Glomerular endothelial cell (primary cell): ENCODE results near the gene SUMO3. TPM values are rescaled to one million over a fixed set of nuclear protein-coding genes. Genes with fewer than 3 reads are reported as not detected.

Source experiments
- DNase-seq: peaks from one replicate; pipeline ENCODE4 v3.0.0-alpha.2; 2011; ENCODE audit warnings: low read depth, low spot score; ENCODE audit errors: extremely low read depth
- total RNA-seq: library from RNA; depleted of rRNA; stranded (reverse); fragments of >200 nt; gene quantifications from 2 replicates; pipeline ENCODE4 v1.2.3, GENCODE V29; 2015

SUMO3 gene
- total RNA-seq, 1 donor from 2014 or later: 79.2 TPM

GRCh38 chr21:44804762-44805161 is 13.1 kb downstream of the SUMO3 start:
- no peak for DNase-seq

GRCh38 chr21:44803651-44804050 is 14.2 kb downstream of the SUMO3 start:
- no peak for DNase-seq

DNA sequence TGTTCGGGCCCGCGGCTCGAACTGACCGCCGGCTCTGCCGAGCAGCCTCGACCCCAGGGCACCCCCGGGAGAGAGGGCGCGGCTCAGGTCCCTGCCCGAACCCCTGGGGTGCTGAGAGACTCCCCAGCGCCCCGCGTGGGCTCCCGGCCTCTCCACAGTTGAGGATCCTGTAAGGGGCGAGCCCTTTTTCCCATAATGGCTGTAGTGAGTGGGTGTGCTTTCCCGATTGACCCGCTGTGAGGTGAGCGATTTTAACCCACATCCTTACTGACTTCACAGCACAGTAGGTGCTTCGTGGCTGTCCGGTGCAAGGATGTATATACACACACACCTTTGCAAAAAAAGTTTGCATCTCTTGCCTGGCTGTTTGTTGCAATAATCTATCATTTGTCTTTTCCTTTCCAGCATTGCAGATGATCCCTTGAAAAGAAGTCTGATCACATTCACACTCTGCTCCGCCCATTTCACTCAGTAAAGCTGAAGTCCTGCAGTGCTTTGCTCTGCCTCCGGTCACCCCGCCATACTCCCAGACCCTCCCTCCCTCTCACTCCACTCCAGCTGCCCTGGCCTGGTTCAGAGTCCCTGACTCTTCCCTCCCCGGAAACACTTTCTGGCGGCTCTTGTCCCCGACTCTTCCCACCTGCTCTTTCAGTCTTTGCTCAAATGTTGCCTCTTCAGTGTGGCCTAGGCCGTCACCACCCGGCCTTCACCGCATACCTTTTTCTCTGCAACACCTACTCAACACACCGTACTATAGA is 15.3 kb downstream of the SUMO3 start:
- DNase-seq: no peak

- DNase-seq: no peak
These were observed 16.1 kb downstream of the SUMO3 start, which contains the start of gene UBE2G2 for GRCh38 chr21:44801468-44802395. Gene UBE2G2, minus strand, starts transcription at chr21:44801820. Its CDS starts 72 bp downstream, at chr21:44801748.

- DNase-seq: no peak
These were observed 16.8 kb downstream of the SUMO3 start for GRCh38 chr21:44800971-44801467.

- no peak for DNase-seq
These were observed 17.8 kb downstream of the SUMO3 start for GRCh38 chr21:44800103-44800502.

- DNase-seq: no peak
These were observed 18.2 kb downstream of the SUMO3 start for GRCh38 chr21:44799646-44800045.

DNA sequence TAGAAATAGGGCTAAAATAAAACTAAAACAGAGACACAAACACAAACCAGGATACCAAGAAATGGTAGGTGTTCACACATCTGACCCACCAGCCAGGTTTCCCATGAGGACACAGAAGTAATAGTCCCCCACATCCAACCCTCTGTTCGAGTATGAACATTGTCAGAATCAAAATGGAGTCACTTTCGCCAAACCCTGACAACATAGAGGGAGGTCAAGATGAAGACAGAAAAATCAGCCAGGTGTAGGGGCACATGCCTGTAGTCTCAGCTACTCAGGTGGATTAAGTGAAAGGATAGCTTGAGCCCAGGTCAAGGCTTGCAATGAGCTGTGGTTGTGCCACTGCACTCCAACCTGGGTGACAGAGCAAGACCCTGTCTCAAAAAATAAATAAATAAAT is 20.1 kb downstream of the SUMO3 start:
- DNase-seq: no peak

- no peak for DNase-seq
These were observed 22.5 kb downstream of the SUMO3 start for GRCh38 chr21:44795342-44795741.

GRCh38 chr21:44793592-44794374 is 24.1 kb downstream of the SUMO3 start:
- no peak for DNase-seq

- no peak for DNase-seq
These were observed 24.9 kb downstream of the SUMO3 start for GRCh38 chr21:44792702-44793591.

DNA sequence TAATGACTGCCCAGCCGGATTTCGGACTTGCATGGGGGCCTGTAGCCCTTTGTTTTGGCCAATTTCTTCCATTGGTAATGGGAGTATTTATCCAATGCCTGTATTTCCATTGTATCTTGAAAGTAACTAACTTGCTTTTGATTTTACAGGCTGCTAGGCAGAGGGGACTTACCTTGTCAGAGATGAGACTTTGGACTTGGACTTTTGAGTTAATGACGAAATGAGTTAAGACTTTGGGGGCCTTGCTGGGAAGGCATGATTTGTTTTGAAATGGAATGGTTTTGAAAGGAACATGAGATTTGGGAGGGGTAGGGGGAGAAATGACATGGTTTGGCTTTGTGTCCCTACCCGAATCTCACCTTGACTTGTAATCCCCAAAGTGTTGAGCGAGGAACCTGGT is 25.9 kb downstream of the SUMO3 start:
- no peak for DNase-seq

- DNase-seq: no peak
These were observed 26.6 kb downstream of the SUMO3 start for GRCh38 chr21:44791246-44791645.

GRCh38 chr21:44790368-44790767 is 27.5 kb downstream of the SUMO3 start:
- no peak for DNase-seq

- no peak for DNase-seq
These were observed 28.0 kb downstream of the SUMO3 start for GRCh38 chr21:44789880-44790279.

- no peak for DNase-seq
These were observed 32.1 kb downstream of the SUMO3 start for GRCh38 chr21:44785620-44786335.

DNA sequence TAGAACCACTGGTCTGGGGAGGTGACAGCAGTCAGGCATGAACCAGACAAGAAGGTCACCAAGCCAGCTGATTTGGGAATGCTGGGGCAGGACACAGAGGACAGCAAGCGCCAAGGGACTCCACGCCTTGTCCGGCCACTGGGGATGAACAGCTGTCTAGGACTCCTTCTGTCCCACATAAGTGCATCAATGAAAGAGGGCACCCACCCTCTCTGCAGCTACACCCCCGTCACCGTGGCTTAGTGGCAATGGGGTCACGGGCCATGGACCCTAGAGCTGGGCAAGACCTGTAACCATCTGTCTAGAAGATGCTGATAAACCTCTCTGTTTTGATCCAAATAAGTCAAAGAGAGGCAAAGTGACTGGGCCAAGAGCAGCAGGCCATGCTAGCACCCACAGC is 33.1 kb downstream of the SUMO3 start:
- no peak for DNase-seq

DNA sequence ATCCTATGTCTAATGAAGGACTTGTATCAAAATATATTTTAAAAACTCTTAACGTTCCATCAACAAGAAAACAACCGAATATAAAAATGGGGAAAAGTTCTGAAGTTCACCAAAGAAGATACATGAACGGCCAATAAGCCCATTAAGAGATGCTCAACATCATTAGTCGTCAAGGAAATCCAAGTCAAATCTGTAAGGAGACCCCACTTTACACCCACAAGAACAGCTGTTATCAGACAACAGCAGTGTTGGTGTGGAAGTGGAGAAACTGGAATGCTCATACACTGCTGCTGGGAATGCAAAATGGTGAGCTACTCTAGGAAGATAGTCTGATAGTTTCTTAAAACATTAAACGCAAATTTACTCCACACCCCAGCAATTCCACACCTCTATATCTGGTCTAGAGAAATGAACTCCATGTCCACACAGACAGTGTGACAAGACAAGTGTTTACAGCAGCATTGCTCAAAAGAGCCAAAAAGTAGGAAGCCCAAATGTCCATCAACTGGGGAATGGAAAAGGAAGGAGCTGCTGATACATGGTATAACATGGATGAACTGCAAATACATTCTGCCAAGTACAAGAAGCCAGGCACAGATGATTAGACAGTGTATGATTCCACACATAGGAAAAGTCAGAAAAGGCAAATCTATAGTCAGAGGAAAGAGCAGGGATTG is 34.7 kb downstream of the SUMO3 start:
- no peak for DNase-seq
